Raji (cell line): ENCODE results near the gene INPPL1.

Experiments used
- POLR2A ChIP-seq: IDR thresholded peaks from 2 replicates; pipeline ENCODE4 v1.6.1; 2011; ENCODE audit warnings: low read depth, low read length, control low read depth; ENCODE audit not compliant: insufficient read depth

INPPL1 gene

GRCh38 chr11:72280037-72280436 is 55.5 kb downstream of the INPPL1 start:
- TF ChIP-seq POLR2A: no peak

- TF ChIP-seq POLR2A: no peak
These were observed 56.3 kb downstream of the INPPL1 start for GRCh38 chr11:72280726-72281315.

GRCh38 chr11:72283947-72284346 is 59.4 kb downstream of the INPPL1 start:
- no peak for TF ChIP-seq POLR2A

- TF ChIP-seq POLR2A: no peak
These were observed 62.7 kb downstream of the INPPL1 start for GRCh38 chr11:72287293-72287692.
